Hepatocyte (in vitro differentiated cells): ENCODE data around the gene SMARCC2.

Experiments used
- CTCF ChIP-seq: fragments of 200-600 bp; sonication (generic); IDR thresholded peaks from 2 replicates; pipeline ENCODE4 v1.5.1; 2016; ENCODE audit warnings: antibody characterized with exemption, mild to moderate bottlenecking; ENCODE audit not compliant: poor library complexity
- EZH2 ChIP-seq: fragments of 200-600 bp; sonication (generic); IDR thresholded peaks from 2 replicates; pipeline ENCODE4 v1.6.1; 2016; ENCODE audit warnings: antibody characterized with exemption, mild to moderate bottlenecking, borderline replicate concordance
- EZH2phosphoT487 ChIP-seq: fragments of 200-600 bp; sonication (generic); IDR thresholded peaks from one replicate; pipeline ENCODE4 v1.6.1; 2018; ENCODE audit warnings: antibody characterized with exemption, mild to moderate bottlenecking, low read depth, moderate library complexity; ENCODE audit not compliant: unreplicated experiment, severe bottlenecking

- TF ChIP-seq CTCF, result no peak
- no peak for TF ChIP-seq EZH2
- TF ChIP-seq EZH2phosphoT487, result no peak
Observed at GRCh38 chr12:56134897-56135296, 54.4 kb downstream of the SMARCC2 start.
